GM21786 (cell line): Measurements from ENCODE around the gene ELMO1.

Experiments used
- ATAC-seq: cut with Tn5 transposase; IDR thresholded peaks from one replicate; pipeline ENCODE4 v1.9.1; 2021; ENCODE audit not compliant: unreplicated experiment

Gene ELMO1

GRCh38 chr7:37410305-37411229, 38.1 kb downstream of the ELMO1 start:
- ATAC-seq: no peak

GRCh38 chr7:37409461-37409860, 39.2 kb downstream of the ELMO1 start:
- ATAC-seq: no peak

GRCh38 chr7:37408291-37409228, 40.1 kb downstream of the ELMO1 start:
- peak; percentile 58 for ATAC-seq

- no peak for ATAC-seq
Observed at GRCh38 chr7:37405603-37406122, 43.0 kb downstream of the ELMO1 start.

GRCh38 chr7:37405128-37405527, 43.5 kb downstream of the ELMO1 start:
- ATAC-seq: no peak

GRCh38 chr7:37399876-37400421, 48.7 kb downstream of the ELMO1 start:
- no peak for ATAC-seq

GRCh38 chr7:37398403-37398802, 50.3 kb downstream of the ELMO1 start:
- ATAC-seq: no peak

- no peak for ATAC-seq
Observed at GRCh38 chr7:37395618-37396259, 52.9 kb downstream of the ELMO1 start.

GRCh38 chr7:37394158-37394557, 54.5 kb downstream of the ELMO1 start:
- ATAC-seq: peak; percentile 60

GRCh38 chr7:37393476-37393875, 55.2 kb downstream of the ELMO1 start:
- ATAC-seq: no peak

GRCh38 chr7:37392673-37393017, 56.0 kb downstream of the ELMO1 start:
- ATAC-seq: no peak

GRCh38 chr7:37391791-37392672, 56.6 kb downstream of the ELMO1 start:
- no peak for ATAC-seq

GRCh38 chr7:37390114-37390513, 58.5 kb downstream of the ELMO1 start:
- ATAC-seq: no peak

- no peak for ATAC-seq
Observed at GRCh38 chr7:37388811-37389210, 59.9 kb downstream of the ELMO1 start.

- ATAC-seq: no peak
Observed at GRCh38 chr7:37385787-37386186, 62.9 kb downstream of the ELMO1 start.

- ATAC-seq: no peak
Observed at GRCh38 chr7:37382546-37383088, 66.0 kb downstream of the ELMO1 start.

GRCh38 chr7:37380831-37381230, 67.8 kb downstream of the ELMO1 start:
- ATAC-seq: no peak

GRCh38 chr7:37379546-37380277, 69.0 kb downstream of the ELMO1 start:
- no peak for ATAC-seq

GRCh38 chr7:37377231-37377630, 71.4 kb downstream of the ELMO1 start:
- ATAC-seq: no peak
